ENCODE data around the gene IRAK1.

IRAK1 gene

GRCh38 chrX:153965406-153965805 is 54.3 kb downstream of the IRAK1 start:
- H3K27me3 ChIP-seq: no peaks in the 10 kb centered on the region
- peaks cover 0 to 45% (median 37%) of the 10 kb centered on the region in 4 donors for H3K4me1 ChIP-seq

GRCh38 chrX:153964105-153964504 is 55.6 kb downstream of the IRAK1 start:
- peaks cover 0 to 38% (median 34%) of the 10 kb centered on the region in 4 donors for H3K4me1 ChIP-seq

More at GRCh38 chrX:153965406-153965805, 54.3 kb downstream of the IRAK1 start:
- intact Hi-C loops (cut with DNase I; ENCODE audit: low total_unique reads): no loop called here
- H3K4me3 ChIP-seq: no peak overlapping the region
- H3K9me3 ChIP-seq: no peaks in the 10 kb centered on the region
- H3K36me3 ChIP-seq: peaks cover 9 to 39% (median 32%) of the 10 kb centered on the region in 3 donors
- TF ChIP-seq CTCF (IDR thresholded peaks at IDR 0.05): no peak
- DNase-seq: no peak
- H3K27ac ChIP-seq: peak overlapping the region in 1 of 2 donors; percentile 99

GRCh38 chrX:153963546-153963945 is 56.2 kb downstream of the IRAK1 start:
- Histone ChIP-seq H3K4me3 (no peak overlapping the region), H3K4me1 (peaks cover 0 to 32% (median 30%) of the 10 kb centered on the region in 4 donors), H3K27ac (no peak overlapping the region), H3K36me3 (peaks cover 18 to 58% (median 51%) of the 10 kb centered on the region in 3 donors), H3K27me3 (no peaks in the 10 kb centered on the region), H3K9me3 (no peaks in the 10 kb centered on the region)
- intact Hi-C loops (cut with DNase I; ENCODE audit: low total_unique reads): no loop called here
- no peak for TF ChIP-seq CTCF (IDR thresholded peaks at IDR 0.05)
- DNase-seq: no peak

More at GRCh38 chrX:153964105-153964504, 55.6 kb downstream of the IRAK1 start:
- H3K27ac ChIP-seq: no peak overlapping the region
- H3K36me3 ChIP-seq: peaks cover 18 to 52% (median 45%) of the 10 kb centered on the region in 3 donors
- H3K4me3 ChIP-seq: no peak overlapping the region
- TF ChIP-seq CTCF (IDR thresholded peaks at IDR 0.05): no peak
- intact Hi-C loops (cut with DNase I; ENCODE audit: low total_unique reads): no loop called here
- no peaks in the 10 kb centered on the region for H3K27me3 ChIP-seq
- H3K9me3 ChIP-seq: no peaks in the 10 kb centered on the region
- DNase-seq: no peak

- Histone ChIP-seq H3K36me3 (peaks cover 18 to 81% (median 73%) of the 10 kb centered on the region in 3 donors), H3K4me1 (peaks cover 0 to 10% (median 8%) of the 10 kb centered on the region in 4 donors), H3K9me3 (no peaks in the 10 kb centered on the region), H3K27me3 (no peaks in the 10 kb centered on the region), H3K4me3 (no peak overlapping the region), H3K27ac (no peak overlapping the region)
- no peak for TF ChIP-seq CTCF (IDR thresholded peaks at IDR 0.05)
- intact Hi-C loops (cut with DNase I; ENCODE audit: low total_unique reads): no loop called here
- no peak for DNase-seq
Observed at GRCh38 chrX:153961292-153961691, 58.4 kb downstream of the IRAK1 start.

- DNase-seq: no peak
- Histone ChIP-seq H3K27ac (no peak overlapping the region), H3K4me1 (peaks cover 0 to 4% (median 3%) of the 10 kb centered on the region in 4 donors), H3K4me3 (no peak overlapping the region), H3K9me3 (no peaks in the 10 kb centered on the region), H3K27me3 (no peaks in the 10 kb centered on the region), H3K36me3 (peaks cover 18 to 86% (median 79%) of the 10 kb centered on the region in 3 donors)
- intact Hi-C loops (cut with DNase I; ENCODE audit: low total_unique reads): no loop called here
- no peak for TF ChIP-seq CTCF (IDR thresholded peaks at IDR 0.05)
Observed at GRCh38 chrX:153960786-153961185, 58.9 kb downstream of the IRAK1 start.

Data from tibial artery (tissue), 4 donors.